Measurements from ENCODE around the gene GFOD2.
A peak's percentile ranks its signal among the peaks of the same experiment; 100 is the strongest.

The GFOD2 gene

GRCh38 chr16:67727521-67728485 lies 8.7 kb upstream of the GFOD2 start:
- TF ChIP-seq CTCF (IDR thresholded peaks at IDR 0.05; ENCODE audit: insufficient read depth, low read depth, low read length, missing control alignments): no peak
- no peak overlapping the region for H3K4me3 ChIP-seq (ENCODE audit: low read length)
- no peak for DNase-seq (ENCODE audit: low read depth)

- no peak overlapping the region for H3K4me3 ChIP-seq (ENCODE audit: low read length)
- no peak for DNase-seq (ENCODE audit: low read depth)
- TF ChIP-seq CTCF (IDR thresholded peaks at IDR 0.05; ENCODE audit: insufficient read depth, low read depth, low read length, missing control alignments): no peak
Observed at GRCh38 chr16:67726106-67727034, 7.3 kb upstream of the GFOD2 start.

- no peak for DNase-seq (ENCODE audit: low read depth)
- TF ChIP-seq CTCF (IDR thresholded peaks at IDR 0.05; ENCODE audit: insufficient read depth, low read depth, low read length, missing control alignments): no peak
- no peak overlapping the region for H3K4me3 ChIP-seq (ENCODE audit: low read length)
Observed at GRCh38 chr16:67723911-67724305, 4.8 kb upstream of the GFOD2 start.

GRCh38 chr16:67723151-67723910 lies 4.2 kb upstream of the GFOD2 start:
- TF ChIP-seq CTCF (IDR thresholded peaks at IDR 0.05; ENCODE audit: insufficient read depth, low read depth, low read length, missing control alignments): peak; percentile 11
- peak; percentile 89 for DNase-seq (ENCODE audit: low read depth)
- H3K4me3 ChIP-seq (ENCODE audit: low read length): no peak overlapping the region

- no peak for TF ChIP-seq CTCF (IDR thresholded peaks at IDR 0.05; ENCODE audit: insufficient read depth, low read depth, low read length, missing control alignments)
- no peak overlapping the region for H3K4me3 ChIP-seq (ENCODE audit: low read length)
- DNase-seq (ENCODE audit: low read depth): no peak
Observed at GRCh38 chr16:67720236-67720635, 1.1 kb upstream of the GFOD2 start.

GRCh38 chr16:67719778-67720144 lies 645 bp upstream of the GFOD2 start:
- TF ChIP-seq CTCF (IDR thresholded peaks at IDR 0.05; ENCODE audit: insufficient read depth, low read depth, low read length, missing control alignments): no peak
- peak; percentile 28 for DNase-seq (ENCODE audit: low read depth)
- H3K4me3 ChIP-seq (ENCODE audit: low read length): peak overlapping the region; percentile 85
